ENCODE data around the gene LPP.

Gene LPP

DNA sequence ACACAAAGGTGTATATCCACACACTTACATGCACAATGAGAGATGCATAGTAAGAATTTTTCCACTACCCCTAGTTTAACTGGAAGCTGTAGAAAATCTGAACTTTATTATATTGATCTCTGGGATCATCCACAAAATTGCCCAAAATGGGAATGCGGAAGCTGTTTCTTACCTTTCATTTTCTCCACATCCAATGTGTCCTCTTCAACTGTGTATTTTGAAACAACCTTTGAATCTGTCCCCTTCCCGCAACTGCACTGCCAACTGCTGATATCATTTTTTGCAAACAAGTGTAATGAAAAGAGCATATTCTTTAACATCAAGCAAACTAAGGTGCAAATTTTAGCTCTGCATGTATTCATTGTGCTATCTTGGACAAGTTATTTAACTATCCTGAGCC lies 590.2 kb downstream of the LPP start:
- no peak for DNase-seq (ENCODE audit: low read depth, low spot score)

DNA sequence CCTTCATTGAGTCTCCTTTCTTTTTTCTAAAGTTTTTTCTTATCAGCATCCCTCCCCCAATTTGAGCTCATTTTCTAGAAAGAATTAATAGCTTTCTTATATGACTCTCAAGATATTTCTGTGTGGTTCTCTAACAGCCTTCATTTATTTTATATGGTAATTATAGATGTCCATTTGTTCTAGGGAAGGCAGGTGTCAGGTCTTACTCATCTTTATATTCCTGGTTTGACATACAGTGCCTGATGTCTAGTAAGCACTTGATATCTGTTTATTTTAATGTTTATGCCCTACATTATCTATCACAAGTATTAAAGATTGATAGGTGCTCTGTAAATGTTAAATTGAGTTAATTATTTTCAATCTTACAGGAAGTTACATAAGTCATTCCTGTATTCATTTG lies 591.1 kb downstream of the LPP start:
- DNase-seq (ENCODE audit: low read depth, low spot score), result no peak

- DNase-seq (ENCODE audit: low read depth, low spot score), result no peak
Observed at GRCh38 chr3:188746291-188746783, 592.4 kb downstream of the LPP start.

- no peak for DNase-seq (ENCODE audit: low read depth, low spot score)
Observed at GRCh38 chr3:188747489-188747888, 593.5 kb downstream of the LPP start.

DNA sequence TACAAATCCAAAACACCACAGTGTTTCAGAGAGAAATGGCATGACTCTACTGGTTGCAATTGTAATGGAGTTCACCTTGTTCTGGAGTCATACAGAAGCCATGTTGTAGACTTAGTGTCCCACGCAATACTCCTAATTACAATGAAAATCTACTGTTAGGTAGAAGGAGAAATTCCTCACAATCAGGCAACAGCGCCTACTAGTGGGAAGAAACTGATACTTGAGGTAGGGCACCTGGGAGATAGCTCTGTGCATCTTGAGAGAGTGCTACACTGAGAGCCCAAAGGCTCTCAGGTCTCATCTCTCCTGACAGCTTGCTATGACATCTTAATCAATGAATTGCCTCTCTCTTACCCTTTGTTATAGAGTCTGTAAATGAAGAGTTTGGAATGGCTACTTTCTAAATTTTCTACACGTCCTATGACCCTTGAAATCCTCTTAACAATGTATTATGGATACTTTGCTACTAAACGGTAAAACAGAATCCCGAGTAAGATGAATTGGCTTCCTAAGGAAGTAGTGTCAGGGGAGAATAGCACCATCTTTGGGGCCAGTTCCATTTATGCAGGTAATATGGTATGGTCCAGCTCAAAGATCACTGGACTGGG lies 595.2 kb downstream of the LPP start:
- no peak for DNase-seq (ENCODE audit: low read depth, low spot score)

GRCh38 chr3:188749830-188750229 lies 595.9 kb downstream of the LPP start:
- DNase-seq (ENCODE audit: low read depth, low spot score), result no peak

- DNase-seq (ENCODE audit: low read depth, low spot score), result no peak
Observed at GRCh38 chr3:188750617-188751016, 596.7 kb downstream of the LPP start.

DNA sequence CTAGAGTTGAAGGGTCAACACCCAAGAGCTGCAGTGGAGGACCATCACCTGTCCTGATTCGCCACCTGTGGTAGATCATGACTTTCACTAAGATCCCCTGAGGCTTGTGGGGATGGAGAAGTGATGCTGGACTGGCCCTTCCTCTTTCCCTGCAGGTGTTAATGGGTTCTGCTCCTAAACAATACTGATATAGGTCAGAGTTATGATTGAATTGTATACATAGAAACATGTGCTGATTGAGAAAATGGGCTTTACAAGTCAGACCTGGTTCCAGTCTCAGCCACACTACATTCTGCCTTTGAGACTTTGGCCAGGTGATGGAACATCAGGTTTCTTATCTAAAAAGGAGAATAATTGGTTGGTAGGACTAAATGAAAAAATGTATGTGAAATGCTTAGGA lies 598.9 kb downstream of the LPP start:
- no peak for DNase-seq (ENCODE audit: low read depth, low spot score)

DNA sequence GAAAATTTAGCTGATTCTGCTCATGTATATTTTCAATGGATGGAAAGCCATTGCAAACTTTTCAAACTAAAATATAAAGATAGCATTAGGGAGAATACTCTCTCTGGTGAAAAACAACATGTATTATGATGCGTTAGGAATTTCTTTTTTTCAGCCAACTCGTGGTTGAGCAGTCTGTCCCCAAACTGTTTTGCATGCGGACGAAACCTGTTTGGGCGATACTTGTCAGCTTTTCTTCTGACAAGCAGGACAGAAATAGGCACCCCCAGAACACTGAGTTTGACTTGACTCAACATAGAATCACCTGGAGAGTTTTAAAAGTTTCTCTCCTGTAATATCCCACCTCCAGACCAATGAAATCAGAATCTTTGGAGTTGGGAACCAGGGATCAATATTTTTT lies 600.3 kb downstream of the LPP start:
- DNase-seq (ENCODE audit: low read depth, low spot score), result no peak

- no peak for DNase-seq (ENCODE audit: low read depth, low spot score)
Observed at GRCh38 chr3:188756241-188756640, 602.3 kb downstream of the LPP start.

GRCh38 chr3:188759336-188760005 lies 605.5 kb downstream of the LPP start:
- no peak for DNase-seq (ENCODE audit: low read depth, low spot score)

DNA sequence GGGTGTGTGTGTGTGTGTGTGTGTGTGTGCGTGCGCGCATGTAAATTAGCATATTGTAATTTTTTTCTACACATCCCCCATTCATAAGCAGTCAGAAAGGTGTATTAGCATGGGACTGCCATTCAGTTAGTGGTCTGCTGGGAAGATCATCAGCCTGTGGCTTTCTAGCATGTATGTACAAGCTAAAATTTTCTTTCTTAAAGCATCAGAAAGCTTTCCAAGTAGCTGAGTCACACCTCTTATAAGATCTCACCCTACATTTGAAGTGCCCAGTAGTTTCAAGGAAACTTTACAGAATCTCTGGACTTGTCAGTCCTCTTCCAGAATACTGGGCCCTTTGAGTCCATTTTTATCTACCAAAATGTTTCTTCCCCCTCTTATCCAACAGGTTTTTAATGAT lies 606.5 kb downstream of the LPP start:
- DNase-seq (ENCODE audit: low read depth, low spot score), result no peak

GRCh38 chr3:188761439-188761838 lies 607.5 kb downstream of the LPP start:
- no peak for DNase-seq (ENCODE audit: low read depth, low spot score)

- no peak for DNase-seq (ENCODE audit: low read depth, low spot score)
Observed at GRCh38 chr3:188761964-188762363, 608.0 kb downstream of the LPP start.

DNA sequence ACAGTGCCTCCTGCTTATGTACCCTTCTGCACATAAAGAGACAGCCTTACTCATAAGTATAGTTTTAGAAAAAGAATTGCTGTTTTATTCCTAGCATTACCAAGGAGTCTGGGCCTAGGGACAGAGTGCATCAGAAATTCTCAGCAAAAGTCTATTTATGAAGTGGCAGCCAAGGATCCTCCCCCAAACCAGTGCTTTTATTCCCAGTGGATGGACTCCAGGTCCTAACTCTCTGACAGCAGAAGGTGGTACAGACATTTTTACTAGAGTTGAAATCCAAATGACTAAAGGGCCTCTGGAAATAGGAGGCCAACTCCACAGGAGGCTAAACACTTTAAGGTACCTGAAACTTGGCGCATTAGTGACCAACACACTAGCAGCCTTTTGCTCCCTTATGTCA lies 610.7 kb downstream of the LPP start:
- no peak for DNase-seq (ENCODE audit: low read depth, low spot score)

DNA sequence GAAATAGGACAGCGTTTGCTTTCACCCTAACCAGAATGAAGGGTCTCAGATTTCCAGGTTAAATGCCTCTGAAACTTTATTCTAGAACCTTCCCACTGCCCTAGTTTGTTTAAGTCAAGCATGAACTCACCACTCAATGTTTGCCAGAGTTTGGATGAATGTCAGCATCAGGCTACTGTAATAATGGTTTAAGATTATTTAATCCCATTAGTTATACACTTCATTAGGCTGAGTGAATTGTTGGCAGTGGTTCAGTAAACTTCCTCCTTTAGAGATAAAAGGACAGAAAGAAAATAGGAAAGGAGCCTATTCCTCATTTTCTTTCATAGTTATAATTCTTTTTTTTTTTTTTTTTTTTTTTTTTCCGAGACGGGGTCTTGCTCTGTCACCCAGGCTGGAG lies 615.9 kb downstream of the LPP start:
- no peak for DNase-seq (ENCODE audit: low read depth, low spot score)

GRCh38 chr3:188772886-188773285 lies 618.9 kb downstream of the LPP start:
- no peak for DNase-seq (ENCODE audit: low read depth, low spot score)

GRCh38 chr3:188775412-188775811 lies 621.5 kb downstream of the LPP start:
- no peak for DNase-seq (ENCODE audit: low read depth, low spot score)

DNA sequence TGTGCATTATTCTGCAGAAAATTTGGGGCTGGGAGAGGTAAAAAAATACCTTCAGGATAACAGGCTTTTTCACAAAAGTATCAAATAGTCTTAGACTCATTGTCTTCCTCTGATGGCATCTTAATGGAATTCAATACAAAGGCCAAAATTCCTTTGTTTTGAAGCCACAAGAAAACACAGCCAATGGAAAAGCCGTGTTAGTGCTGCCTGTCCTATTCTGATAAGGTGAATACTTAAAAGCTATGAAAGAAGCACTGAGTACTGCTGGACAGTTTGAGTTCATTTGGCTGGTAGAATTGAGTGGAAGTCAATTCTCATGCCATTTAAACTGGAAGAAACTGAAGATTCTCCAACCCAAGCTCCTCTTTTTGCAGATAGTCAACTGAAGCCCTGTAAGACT lies 622.5 kb downstream of the LPP start:
- DNase-seq (ENCODE audit: low read depth, low spot score), result no peak

- DNase-seq (ENCODE audit: low read depth, low spot score), result no peak
Observed at GRCh38 chr3:188778091-188778852, 624.3 kb downstream of the LPP start.

DNA sequence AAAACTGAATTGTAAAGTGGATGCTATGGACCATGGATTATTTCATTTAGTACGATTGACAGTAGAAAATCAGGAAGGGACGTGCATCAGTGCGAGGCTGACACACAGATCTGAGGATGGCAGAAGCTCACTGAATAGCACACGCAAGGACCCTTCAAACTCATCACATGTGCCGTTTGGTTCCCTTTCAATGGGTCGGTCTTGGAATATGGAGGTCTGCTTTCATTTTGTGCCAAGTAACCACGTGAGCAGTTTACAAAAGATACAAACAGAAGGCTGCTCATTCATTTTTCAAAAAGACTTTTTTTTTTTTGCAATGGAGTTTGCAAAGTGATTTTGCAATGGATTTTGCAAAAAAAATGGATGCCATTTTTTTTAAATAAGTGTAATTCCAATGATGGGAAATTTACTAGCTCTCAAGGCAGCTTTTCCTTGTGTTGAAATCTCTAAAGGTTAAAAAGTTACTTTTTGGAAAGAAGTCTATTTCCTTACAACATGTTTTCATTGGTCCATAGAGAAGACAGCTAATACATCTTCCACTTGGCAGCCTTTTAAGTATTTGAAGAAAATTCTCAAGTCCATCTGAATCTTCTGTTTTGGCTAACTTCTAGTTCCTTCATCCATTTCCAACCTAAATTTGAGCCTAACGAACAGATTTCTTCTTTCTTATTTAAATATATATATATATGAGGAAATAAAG lies 625.5 kb downstream of the LPP start:
- DNase-seq (ENCODE audit: low read depth, low spot score), result no peak
